ACC112 (cell line): ENCODE results near the gene C7orf57.

Experiments
- H2AFZ ChIP-seq: fragments of 200-600 bp; sonication (generic); one replicate; pipeline ENCODE4 v1.6.0; 2017; ENCODE audit warnings: antibody characterized with exemption, low read length; ENCODE audit not compliant: unreplicated experiment
- H3K27ac ChIP-seq: fragments of 200-600 bp; sonication (generic); 2 replicates; pipeline ENCODE4 v1.5.1; 2014; ENCODE audit warnings: low read depth, mild to moderate bottlenecking, antibody characterized with exemption, low read length, moderate library complexity
- H3K27me3 ChIP-seq: fragments of 200-600 bp; sonication (generic); 2 replicates; pipeline ENCODE4 v1.6.1; 2014; ENCODE audit warnings: mild to moderate bottlenecking, antibody characterized with exemption, low read length, moderate library complexity, mixed read lengths; ENCODE audit not compliant: insufficient read depth
- H3K36me3 ChIP-seq: fragments of 200-600 bp; sonication (generic); 2 replicates; pipeline ENCODE4 v1.6.1; 2016; ENCODE audit warnings: mild to moderate bottlenecking, antibody characterized with exemption, low read length, moderate library complexity, mixed read lengths; ENCODE audit not compliant: insufficient read depth
- H3K4me1 ChIP-seq: fragments of 200-600 bp; sonication (generic); one replicate; pipeline ENCODE4 v1.6.1; 2016; ENCODE audit warnings: low read length, mixed read lengths; ENCODE audit not compliant: insufficient read depth, unreplicated experiment, control insufficient read depth
- H3K4me3 ChIP-seq: fragments of 200-600 bp; sonication (generic); 2 replicates; pipeline ENCODE4 v1.5.1; 2014; ENCODE audit warnings: mild to moderate bottlenecking, low read depth, low read length
- H3K79me2 ChIP-seq: fragments of 200-600 bp; sonication (generic); one replicate; pipeline ENCODE4 v1.6.0; 2016; ENCODE audit warnings: low read length; ENCODE audit not compliant: control insufficient read depth, unreplicated experiment, insufficient read depth

The C7orf57 gene

DNA sequence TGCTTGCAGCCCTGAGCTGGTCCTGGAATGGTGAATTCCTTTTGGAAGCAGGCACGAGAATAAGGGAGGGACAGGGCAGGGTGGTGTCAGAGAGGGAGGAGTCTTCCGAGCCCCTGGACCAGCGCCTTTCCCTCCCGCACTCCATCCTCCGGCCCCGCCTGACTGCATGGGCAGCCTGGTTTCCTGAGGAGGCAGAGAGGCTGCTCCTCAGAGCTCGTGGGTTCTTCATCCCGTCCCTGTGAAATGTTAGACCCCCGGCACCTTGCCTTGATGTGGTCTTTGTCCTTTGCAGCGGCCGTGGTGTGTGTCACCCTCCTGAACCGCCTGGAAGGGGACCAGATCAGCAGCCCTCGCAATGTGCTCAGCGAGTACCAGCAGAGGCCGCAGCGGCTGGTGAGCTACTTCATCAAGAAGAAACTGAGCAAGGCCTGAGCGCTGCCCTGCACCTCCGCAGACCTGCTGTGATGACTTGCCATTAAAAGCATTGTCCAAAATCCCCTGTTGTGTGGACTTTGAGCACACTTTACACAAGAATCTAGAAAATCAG, 72.7 kb downstream of the C7orf57 start:
- Histone ChIP-seq H3K27me3 (no peaks in the 10 kb centered on the region), H3K36me3 (peaks cover 11% of the 10 kb centered on the region), H2AFZ (no peak overlapping the region), H3K4me1 (peaks cover 12% of the 10 kb centered on the region), H3K79me2 (no peaks in the 10 kb centered on the region), H3K4me3 (no peak overlapping the region), H3K27ac (no peak overlapping the region)

DNA sequence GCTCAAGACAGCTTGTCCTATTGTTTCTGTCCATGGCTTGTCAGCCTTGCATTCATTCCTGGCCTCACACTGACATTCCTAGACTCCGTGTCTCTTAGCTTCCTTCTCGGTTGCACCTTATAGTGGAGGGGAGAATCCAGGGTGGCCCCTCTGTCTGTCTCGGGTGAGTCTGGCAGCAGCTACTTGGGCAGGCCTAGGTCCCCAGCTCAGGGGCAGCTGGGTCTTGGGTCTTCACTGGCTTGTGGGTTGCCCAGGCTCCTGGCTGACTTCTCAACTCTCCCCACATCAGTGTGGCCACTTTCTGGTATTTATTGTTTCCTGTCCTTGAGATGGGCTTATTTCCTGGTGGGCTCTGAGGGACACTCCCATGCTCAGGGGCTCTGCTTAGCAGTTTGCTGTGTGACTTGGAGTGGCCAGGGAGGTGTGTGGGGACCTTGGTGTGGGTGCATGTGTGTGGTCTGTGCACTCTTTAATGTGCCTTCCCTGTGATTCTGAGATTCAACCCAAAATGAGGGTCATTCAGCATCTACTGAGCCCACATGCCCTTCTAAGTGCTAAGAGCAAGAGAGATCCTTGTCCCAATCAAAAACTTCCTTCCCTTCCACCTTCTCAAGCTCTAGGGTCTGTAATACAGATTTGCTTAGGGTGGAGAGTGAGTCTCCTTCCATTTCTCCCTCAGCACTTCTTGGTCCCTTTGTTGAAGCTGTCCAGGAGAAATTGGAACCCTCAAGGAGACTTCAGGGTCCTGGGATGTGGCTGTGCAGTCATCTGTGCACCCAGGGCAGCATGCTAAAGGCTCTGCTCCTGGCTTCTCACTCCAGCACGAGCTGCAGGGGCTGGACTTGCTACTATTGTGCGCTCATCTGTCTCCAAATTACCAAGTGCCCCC, 73.9 kb downstream of the C7orf57 start:
- Histone ChIP-seq H3K79me2 (no peaks in the 10 kb centered on the region), H2AFZ (no peak overlapping the region), H3K36me3 (peaks cover 4% of the 10 kb centered on the region), H3K4me1 (peaks cover 12% of the 10 kb centered on the region), H3K27me3 (no peaks in the 10 kb centered on the region), H3K27ac (no peak overlapping the region), H3K4me3 (no peak overlapping the region)

DNA sequence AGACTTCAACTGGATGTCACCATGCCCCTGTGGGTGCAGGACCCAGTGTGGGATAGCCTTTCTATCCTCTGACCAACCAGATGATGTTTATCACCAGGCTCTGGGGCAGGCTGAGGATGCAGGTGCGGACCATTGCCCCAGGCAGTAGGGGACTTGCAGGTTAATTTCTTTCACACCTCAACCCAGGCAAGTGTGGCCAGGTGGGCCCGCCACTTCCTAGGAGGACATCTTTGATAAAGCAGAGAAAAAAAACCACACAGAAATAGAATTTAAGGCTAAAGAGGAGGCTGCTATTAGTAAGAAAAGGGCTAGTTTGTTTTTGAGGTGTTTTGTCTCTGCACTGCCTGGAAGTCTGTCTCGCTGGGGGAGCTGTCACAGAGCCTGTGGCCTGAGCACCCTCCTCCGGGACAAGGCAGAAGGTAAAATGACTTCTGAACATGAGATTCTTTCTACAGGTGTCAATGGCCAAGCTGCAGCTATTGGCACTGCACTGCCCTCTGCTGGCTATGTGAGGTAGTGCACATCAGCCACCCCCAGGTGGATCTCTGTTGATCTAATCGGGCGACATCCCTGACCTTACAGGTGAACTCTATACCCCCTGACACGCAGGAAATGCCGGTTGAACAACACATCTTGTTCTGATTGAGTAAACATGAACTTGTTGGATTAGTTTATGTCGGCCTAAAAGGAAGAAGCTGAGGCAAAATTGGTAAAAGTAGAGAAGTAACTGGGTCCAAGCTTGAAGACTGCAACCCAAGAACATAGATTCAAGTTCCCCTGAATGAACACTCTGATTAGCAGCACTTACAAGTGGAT, 74.7 kb downstream of the C7orf57 start:
- Histone ChIP-seq H3K36me3 (peaks cover 4% of the 10 kb centered on the region), H2AFZ (no peak overlapping the region), H3K4me3 (no peak overlapping the region), H3K79me2 (no peaks in the 10 kb centered on the region), H3K4me1 (peaks cover 12% of the 10 kb centered on the region), H3K27me3 (no peaks in the 10 kb centered on the region), H3K27ac (no peak overlapping the region)

DNA sequence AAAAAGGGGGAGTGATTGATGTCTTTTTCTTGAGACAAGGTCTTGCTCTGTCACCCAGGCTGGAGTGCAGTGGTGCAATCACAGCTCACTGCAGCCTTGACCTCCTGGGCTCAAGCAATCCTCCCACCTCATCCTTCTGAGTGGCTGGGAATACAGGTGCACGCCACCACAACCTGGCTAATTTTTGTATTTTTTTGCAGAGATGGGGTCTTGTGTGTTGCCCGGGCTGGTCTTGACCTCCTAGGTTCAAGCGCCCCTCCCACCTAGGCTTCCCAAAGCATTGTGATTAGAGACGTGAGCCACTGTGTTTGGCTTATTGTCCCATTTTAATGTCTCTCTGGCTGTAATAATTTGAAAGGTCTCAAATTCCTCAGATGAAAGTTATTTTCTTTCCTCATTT, 75.5 kb downstream of the C7orf57 start:
- Histone ChIP-seq H3K79me2 (no peaks in the 10 kb centered on the region), H3K27ac (no peak overlapping the region), H3K4me1 (peaks cover 12% of the 10 kb centered on the region), H2AFZ (no peak overlapping the region), H3K4me3 (no peak overlapping the region), H3K27me3 (no peaks in the 10 kb centered on the region), H3K36me3 (peaks cover 4% of the 10 kb centered on the region)
